MG63 (cell line): ENCODE measurements around the gene PMM2. TPM values are rescaled to one million over a fixed set of nuclear protein-coding genes. Genes with fewer than 3 reads are reported as not detected.
"Not testable (repeated sequence)": the region's sequence is repeated elsewhere in the genome, so short reads cannot be mapped to it uniquely, and the experiment has no call there.

ENCODE experiments used
- DNase-seq: peaks from one replicate; pipeline ENCODE4 v3.0.0-alpha.2; 2020
- H3K27me3 ChIP-seq: fragments of 250-450 bp; sonication (Bioruptor Pico); 2 replicates; pipeline ENCODE4 v1.5.1; 2020; ENCODE audit warnings: mild to moderate bottlenecking, moderate library complexity
- H3K36me3 ChIP-seq: fragments of 250-450 bp; sonication (Bioruptor Pico); 2 replicates; pipeline ENCODE4 v1.5.1; 2020; ENCODE audit warnings: mild to moderate bottlenecking, moderate library complexity
- H3K4me3 ChIP-seq: fragments of 250-450 bp; sonication (Bioruptor Pico); 2 replicates; pipeline ENCODE4 v1.5.1; 2020; ENCODE audit warnings: mild to moderate bottlenecking, moderate library complexity
- H3K9me3 ChIP-seq: fragments of 250-450 bp; sonication (Bioruptor Pico); 2 replicates; pipeline ENCODE4 v1.5.1; 2020; ENCODE audit warnings: mild to moderate bottlenecking, moderate library complexity
- total RNA-seq: library from RNA; depleted of rRNA; stranded (reverse); fragments of >200 nt; shearing (Covaris generic); gene quantifications from 2 replicates; pipeline ENCODE4 v1.2.3, GENCODE V29; 2014; ENCODE audit warnings: low replicate concordance

PMM2 gene
- total RNA-seq, 1 experiment from 2014 or later: 53.1 TPM

- peaks cover 27% of the 10 kb centered on the region for H3K36me3 ChIP-seq
- peak; percentile 36 for DNase-seq
- H3K27me3 ChIP-seq: no peaks in the 10 kb centered on the region
- peak overlapping the region; percentile 100 for H3K4me3 ChIP-seq
- no peaks in the 10 kb centered on the region for H3K9me3 ChIP-seq
These were observed 69.7 kb downstream of the PMM2 start for GRCh38 chr16:8867216-8867931.

GRCh38 chr16:8867932-8868415 is 70.3 kb downstream of the PMM2 start:
- H3K27me3 ChIP-seq: no peaks in the 10 kb centered on the region
- H3K36me3 ChIP-seq: peaks cover 27% of the 10 kb centered on the region
- H3K9me3 ChIP-seq: no peaks in the 10 kb centered on the region
- peak overlapping the region; percentile 100 for H3K4me3 ChIP-seq
- DNase-seq: no peak

DNA sequence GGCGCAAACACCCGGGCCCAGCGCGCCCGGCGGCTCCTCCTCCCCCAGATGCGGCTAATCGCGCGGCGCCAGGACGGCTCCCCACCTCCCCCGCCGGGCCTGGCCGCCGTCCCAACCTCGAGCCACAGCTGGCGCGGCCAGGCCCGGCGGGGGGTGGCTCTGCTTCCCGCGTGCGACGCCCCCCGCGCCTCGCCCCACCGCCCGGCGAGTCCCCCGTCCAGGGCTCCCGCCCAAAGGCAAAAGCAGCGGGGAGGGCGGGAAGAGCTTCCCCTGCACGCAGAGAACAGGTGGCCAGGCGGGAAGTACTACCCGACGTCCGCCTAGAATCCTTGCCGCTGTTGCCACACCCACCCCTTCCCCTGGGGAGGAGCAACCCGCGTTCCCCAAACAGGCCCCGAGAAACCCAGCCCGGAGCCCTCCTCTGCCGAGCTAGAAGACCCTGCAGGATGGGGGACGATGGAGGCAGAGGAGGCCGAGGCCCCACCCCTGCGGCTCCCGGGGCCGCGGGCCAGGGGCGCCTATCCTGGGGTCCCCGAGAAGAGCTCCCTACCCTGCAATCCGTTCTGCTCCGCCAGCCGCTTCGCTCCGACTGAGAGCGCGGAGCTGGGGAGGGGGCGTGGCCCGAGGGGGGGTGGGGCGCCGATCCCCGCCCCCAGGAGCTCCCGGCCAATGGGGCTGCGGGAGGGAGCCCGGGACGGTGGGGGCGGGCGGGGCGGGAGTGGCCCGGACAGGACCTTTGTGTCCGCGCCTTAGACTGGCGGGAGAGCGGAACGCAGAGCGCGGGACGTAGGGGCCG is 71.0 kb downstream of the PMM2 start, which contains the start of gene CARHSP1:
Gene CARHSP1 (minus strand): TSS at position 591 of the 796 bp plus-strand sequence. CDS start 9,678 bp downstream, outside the sequence.
- Histone ChIP-seq H3K4me3 (peak within 1 kb of the TSS; percentile 100), H3K36me3 (peaks cover 22% of the 10 kb centered on the region), H3K9me3 (no peaks in the 10 kb centered on the region), H3K27me3 (no peaks in the 10 kb centered on the region)
- DNase-seq: peak; percentile 95

DNA sequence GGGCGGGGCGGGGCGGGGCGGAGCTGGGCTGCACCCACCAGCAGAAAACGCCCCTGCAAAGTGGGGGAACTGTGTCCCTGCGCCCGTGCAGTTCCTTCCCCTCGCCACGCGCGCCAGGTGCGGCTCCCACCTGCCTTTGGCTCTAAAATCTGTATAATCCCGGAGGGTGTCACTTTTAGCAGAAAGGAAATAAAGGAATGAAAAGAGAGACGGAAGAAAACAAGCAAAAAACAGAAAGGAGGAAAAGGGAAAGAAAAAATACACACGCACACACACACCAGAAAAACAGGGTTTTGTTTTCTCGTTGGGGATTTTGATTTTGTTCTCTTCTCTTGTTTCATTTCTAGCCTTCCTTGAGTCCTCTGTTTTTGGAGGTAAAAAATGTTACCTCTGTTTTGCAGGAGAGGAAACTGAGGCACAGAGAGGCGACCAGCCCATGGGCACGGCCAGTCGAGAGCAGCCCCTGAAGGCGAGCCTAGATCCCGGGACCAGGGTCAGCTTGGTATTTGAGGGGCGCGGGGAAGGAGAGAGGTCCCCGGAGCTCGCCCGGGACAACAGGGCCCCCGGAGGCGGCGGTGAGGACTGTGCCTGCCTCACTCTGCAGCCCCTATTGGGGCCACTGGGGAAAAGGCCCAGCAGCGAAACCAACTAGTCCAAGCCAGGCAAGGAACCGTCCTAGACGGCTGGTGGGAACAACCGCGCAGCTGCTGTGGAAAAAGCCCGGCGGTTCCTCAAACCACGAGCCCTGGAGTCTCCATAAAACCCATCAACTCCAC is 71.8 kb downstream of the PMM2 start:
- no peaks in the 10 kb centered on the region for H3K9me3 ChIP-seq
- H3K27me3 ChIP-seq: no peaks in the 10 kb centered on the region
- H3K36me3 ChIP-seq: peaks cover 18% of the 10 kb centered on the region
- peak overlapping the region; percentile 100 for H3K4me3 ChIP-seq
- no peak for DNase-seq

GRCh38 chr16:8869988-8870241 is 72.3 kb downstream of the PMM2 start:
- not testable (repeated sequence) for H3K9me3 ChIP-seq, H3K4me3 ChIP-seq, H3K27me3 ChIP-seq, DNase-seq
- H3K36me3 ChIP-seq: peaks cover 16% of the 10 kb centered on the region

DNA sequence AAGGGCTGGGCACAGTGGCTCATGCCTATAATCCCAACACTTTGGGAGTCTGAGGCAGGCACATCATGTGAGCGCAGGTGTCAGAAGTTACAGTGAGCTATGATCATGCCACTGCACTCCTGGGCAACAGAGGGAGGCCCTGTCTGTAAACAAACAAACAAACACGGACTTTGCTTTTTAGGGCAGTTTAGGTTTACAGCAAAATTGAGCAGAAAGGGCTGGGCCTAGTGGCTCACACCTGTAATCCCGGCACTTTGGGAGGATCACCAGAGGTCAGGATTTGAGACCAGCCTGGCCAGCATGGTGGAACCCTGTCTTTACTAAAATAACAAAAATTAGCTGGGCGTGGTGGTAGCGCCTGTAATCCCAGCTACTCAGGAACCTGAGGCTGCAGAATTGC is 74.4 kb downstream of the PMM2 start:
- no peaks in the 10 kb centered on the region for H3K27me3 ChIP-seq
- no peak overlapping the region for H3K4me3 ChIP-seq
- no peak for DNase-seq
- peaks cover 10% of the 10 kb centered on the region for H3K36me3 ChIP-seq
- H3K9me3 ChIP-seq: no peaks in the 10 kb centered on the region

- Histone ChIP-seq H3K27me3 (no peaks in the 10 kb centered on the region), H3K9me3 (no peaks in the 10 kb centered on the region), H3K4me3 (no peak overlapping the region), H3K36me3 (no peaks in the 10 kb centered on the region)
- no peak for DNase-seq
These were observed 75.6 kb downstream of the PMM2 start for GRCh38 chr16:8872967-8873865.

GRCh38 chr16:8873866-8874195 is 76.2 kb downstream of the PMM2 start:
- not testable (repeated sequence) for H3K9me3 ChIP-seq, H3K27me3 ChIP-seq, H3K36me3 ChIP-seq, DNase-seq, H3K4me3 ChIP-seq

DNA sequence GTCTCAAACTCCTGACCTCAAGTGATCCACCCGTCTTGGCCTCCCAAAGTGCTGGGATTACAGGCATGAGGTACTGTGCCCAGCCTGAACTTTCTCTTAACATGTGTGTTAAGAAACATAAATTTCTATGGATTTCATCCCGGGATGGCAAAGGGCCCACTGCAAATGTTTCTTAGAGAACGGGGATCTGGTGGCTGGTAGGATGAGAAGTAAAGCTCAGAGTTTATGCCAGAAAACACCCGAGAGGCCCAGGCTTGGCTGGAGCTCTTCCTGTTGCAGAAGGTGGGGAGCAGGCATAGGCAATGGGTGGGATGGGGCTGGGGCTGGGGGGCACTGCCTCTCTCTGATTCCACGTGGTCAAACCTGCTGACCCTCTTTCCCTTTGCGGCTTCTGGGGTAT is 76.7 kb downstream of the PMM2 start:
- Histone ChIP-seq H3K9me3 (no peaks in the 10 kb centered on the region), H3K36me3 (no peaks in the 10 kb centered on the region), H3K27me3 (no peaks in the 10 kb centered on the region), H3K4me3 (no peak overlapping the region)
- peak; percentile 58 for DNase-seq

GRCh38 chr16:8875317-8875716 is 77.7 kb downstream of the PMM2 start:
- H3K27me3 ChIP-seq, H3K4me3 ChIP-seq, H3K9me3 ChIP-seq, H3K36me3 ChIP-seq, DNase-seq: not testable (repeated sequence)

GRCh38 chr16:8877894-8878522 is 80.4 kb downstream of the PMM2 start:
- no peaks in the 10 kb centered on the region for H3K27me3 ChIP-seq
- no peak for DNase-seq

GRCh38 chr16:8878523-8878911 is 80.9 kb downstream of the PMM2 start:
- Histone ChIP-seq H3K4me3 (no peak overlapping the region), H3K27me3 (no peaks in the 10 kb centered on the region)

More at GRCh38 chr16:8877894-8878522, 80.4 kb downstream of the PMM2 start:
- Histone ChIP-seq H3K9me3 (no peaks in the 10 kb centered on the region), H3K36me3 (no peaks in the 10 kb centered on the region), H3K4me3 (no peak overlapping the region)

GRCh38 chr16:8880839-8881510 is 83.3 kb downstream of the PMM2 start:
- DNase-seq: no peak
- H3K9me3 ChIP-seq: no peaks in the 10 kb centered on the region
- H3K27me3 ChIP-seq: no peaks in the 10 kb centered on the region
- H3K4me3 ChIP-seq: no peak overlapping the region
- H3K36me3 ChIP-seq: no peaks in the 10 kb centered on the region

More at GRCh38 chr16:8878523-8878911, 80.9 kb downstream of the PMM2 start:
- H3K9me3 ChIP-seq: no peaks in the 10 kb centered on the region
- H3K36me3 ChIP-seq: no peaks in the 10 kb centered on the region
- no peak for DNase-seq

DNA sequence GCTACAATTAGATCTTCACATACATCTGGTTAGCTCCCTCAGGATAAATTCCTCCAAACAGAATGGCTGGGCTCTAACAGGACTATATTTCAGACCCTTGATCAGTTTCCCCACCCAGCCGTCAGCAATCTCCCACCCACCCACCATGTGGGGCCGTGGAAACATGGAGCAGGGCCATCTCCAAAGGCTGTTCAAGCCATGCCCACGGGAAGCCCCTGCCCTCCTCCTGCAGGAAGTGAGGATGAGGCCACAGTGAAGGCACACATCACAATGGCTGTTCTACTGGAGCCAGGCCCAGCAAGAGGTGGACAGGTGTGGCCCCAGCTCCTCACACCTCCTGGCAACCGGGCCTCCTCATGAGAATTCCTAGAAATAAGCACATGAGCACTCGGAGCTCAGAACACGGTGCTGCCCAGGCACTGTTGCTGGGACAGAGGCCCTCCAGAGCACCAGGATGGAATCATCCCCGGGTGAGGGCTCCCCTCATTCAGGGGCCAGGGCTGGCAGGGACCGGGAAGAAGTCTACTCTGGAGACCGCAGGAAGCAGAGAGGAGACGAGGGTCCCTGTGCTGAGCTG is 84.5 kb downstream of the PMM2 start, which contains the start of gene LITAFD:
Gene LITAFD (plus strand): TSS at position 311 of the 577 bp plus-strand sequence. CDS start 2,005 bp downstream, outside the sequence.
- DNase-seq: no peak
- no peaks in the 10 kb centered on the region for H3K9me3 ChIP-seq
- no peak within 1 kb of the TSS for H3K4me3 ChIP-seq
- peaks cover 3% of the 10 kb centered on the region for H3K36me3 ChIP-seq
- no peaks in the 10 kb centered on the region for H3K27me3 ChIP-seq

- DNase-seq: no peak
- Histone ChIP-seq H3K4me3 (no peak overlapping the region), H3K27me3 (no peaks in the 10 kb centered on the region), H3K9me3 (no peaks in the 10 kb centered on the region), H3K36me3 (peaks cover 10% of the 10 kb centered on the region)
These were observed 85.2 kb downstream of the PMM2 start for GRCh38 chr16:8882725-8883377.
